ENCODE measurements around the gene ATP5MC3. TPM values are rescaled to one million over a fixed set of nuclear protein-coding genes. Genes with fewer than 3 reads are reported as not detected.

The ATP5MC3 gene
- total RNA-seq, 1 experiment from 2014 or later, result 389 TPM

GRCh38 chr2:175166216-175166824 is 15.2 kb downstream of the ATP5MC3 start:
- Histone ChIP-seq H3K4me3 (ENCODE audit: low read depth, low read length, poor library complexity, severe bottlenecking) (peak overlapping the region; percentile 89), H3K27ac (ENCODE audit: low read depth, low read length, poor library complexity, severe bottlenecking) (peak overlapping the region; percentile 89), H3K36me3 (ENCODE audit: insufficient read depth, low read length, poor library complexity, severe bottlenecking) (no peaks in the 10 kb centered on the region), H3K27me3 (replicated peaks; ENCODE audit: insufficient read depth, low read depth, low read length, poor library complexity) (no peaks in the 10 kb centered on the region), H3K4me1 (ENCODE audit: insufficient read depth, low read length, poor library complexity, severe bottlenecking) (peaks cover 18% of the 10 kb centered on the region), H3K9me3 (ENCODE audit: low read depth, low read length, poor library complexity, severe bottlenecking) (no peaks in the 10 kb centered on the region)
- no TSS peak for BruUV-seq (replicated peaks)
- intact Hi-C loops (cut with micrococcal nuclease; ENCODE audit: unreplicated experiment), result no loop called here
- TF ChIP-seq EZH2 (IDR thresholded peaks at IDR 0.05; ENCODE audit: borderline replicate concordance, low read depth, low read length, poor library complexity, severe bottlenecking), result no peak
- TF ChIP-seq CTCF (conservative IDR thresholded peaks at IDR 0.05; ENCODE audit: low read depth, low read length), result no peak
- POLR2A ChIA-PET (ENCODE audit: low non-redundant PET), result interaction anchor here (0.6 kb wide), 2 partner anchors 10 to 956 kb away, joined by 3 to 12 read pairs; no protein-coding TSS in a partner anchor
- CTCF ChIA-PET, result no interaction called here
- no peak for DNase-seq (ENCODE audit: low spot score)

GRCh38 chr2:175164235-175164634 is 17.3 kb downstream of the ATP5MC3 start:
- CTCF ChIA-PET, result no interaction called here
- TF ChIP-seq CTCF (conservative IDR thresholded peaks at IDR 0.05; ENCODE audit: low read depth, low read length) (no peak), EZH2 (IDR thresholded peaks at IDR 0.05; ENCODE audit: borderline replicate concordance, low read depth, low read length, poor library complexity, severe bottlenecking) (no peak)

GRCh38 chr2:175158894-175159293 is 22.6 kb downstream of the ATP5MC3 start:
- Histone ChIP-seq H3K4me1 (ENCODE audit: insufficient read depth, low read length, poor library complexity, severe bottlenecking) (peaks cover 11% of the 10 kb centered on the region), H3K9me3 (ENCODE audit: low read depth, low read length, poor library complexity, severe bottlenecking) (no peaks in the 10 kb centered on the region), H3K27ac (ENCODE audit: low read depth, low read length, poor library complexity, severe bottlenecking) (no peak overlapping the region), H3K27me3 (replicated peaks; ENCODE audit: insufficient read depth, low read depth, low read length, poor library complexity) (no peaks in the 10 kb centered on the region), H3K4me3 (ENCODE audit: low read depth, low read length, poor library complexity, severe bottlenecking) (no peak overlapping the region), H3K36me3 (ENCODE audit: insufficient read depth, low read length, poor library complexity, severe bottlenecking) (peaks cover 3% of the 10 kb centered on the region)
- no peak for TF ChIP-seq CTCF (conservative IDR thresholded peaks at IDR 0.05; ENCODE audit: low read depth, low read length)
- TF ChIP-seq EZH2 (IDR thresholded peaks at IDR 0.05; ENCODE audit: borderline replicate concordance, low read depth, low read length, poor library complexity, severe bottlenecking), result no peak
- ChIA-PET CTCF (no interaction called here), POLR2A (ENCODE audit: low non-redundant PET) (no interaction called here)
- BruUV-seq (replicated peaks), result no TSS peak
- intact Hi-C loops (cut with micrococcal nuclease; ENCODE audit: unreplicated experiment), result no loop called here
- no peak for DNase-seq (ENCODE audit: low spot score)

More at GRCh38 chr2:175164235-175164634, 17.3 kb downstream of the ATP5MC3 start:
- Histone ChIP-seq H3K27me3 (replicated peaks; ENCODE audit: insufficient read depth, low read depth, low read length, poor library complexity) (no peaks in the 10 kb centered on the region), H3K36me3 (ENCODE audit: insufficient read depth, low read length, poor library complexity, severe bottlenecking) (peaks cover 3% of the 10 kb centered on the region), H3K4me1 (ENCODE audit: insufficient read depth, low read length, poor library complexity, severe bottlenecking) (peaks cover 21% of the 10 kb centered on the region), H3K27ac (ENCODE audit: low read depth, low read length, poor library complexity, severe bottlenecking) (no peak overlapping the region), H3K9me3 (ENCODE audit: low read depth, low read length, poor library complexity, severe bottlenecking) (no peaks in the 10 kb centered on the region), H3K4me3 (ENCODE audit: low read depth, low read length, poor library complexity, severe bottlenecking) (no peak overlapping the region)
- no peak for DNase-seq (ENCODE audit: low spot score)
- BruUV-seq (replicated peaks), result no TSS peak
- POLR2A ChIA-PET (ENCODE audit: low non-redundant PET), result no interaction called here
- intact Hi-C loops (cut with micrococcal nuclease; ENCODE audit: unreplicated experiment), result no loop called here

All from A673 (cell line).